Measurements from ENCODE around the gene PLXNA4. TPM values are rescaled to one million over a fixed set of nuclear protein-coding genes. Genes with fewer than 3 reads are reported as not detected.

PLXNA4 gene
- total and polyA plus RNA-seq, 9 of the 15 experiments (the other 6 are each of a cell fraction or from before 2014, with no cell fraction given) = under 0.01 to 0.09 TPM; not detected in 7

DNA sequence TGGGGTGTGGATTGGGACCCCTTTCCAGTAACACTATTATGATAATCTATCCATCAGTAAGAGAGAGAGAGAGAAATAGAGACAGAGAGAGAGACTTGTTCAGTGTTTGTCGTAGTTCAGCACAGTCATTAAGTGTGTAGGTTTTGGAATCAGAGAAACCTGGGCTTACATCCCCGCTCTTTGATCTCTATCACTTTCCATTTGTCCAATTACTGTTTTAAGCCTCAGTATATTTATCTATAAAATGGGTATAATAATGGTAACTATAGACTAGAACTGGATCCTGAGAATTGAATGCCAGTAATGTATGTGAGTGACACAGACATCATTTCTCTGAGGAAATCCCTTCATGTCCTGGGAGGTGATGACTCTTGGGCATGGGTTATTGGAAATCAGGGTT lies 460.5 kb downstream of the PLXNA4 start:
- BruUV-seq (replicated peaks) = no TSS peak
- intact Hi-C loops (cut with micrococcal nuclease) = no loop called here
- FAIRE-seq (no peak), DNase-seq (ENCODE audit: extremely low read depth in 1 of 4, low spot score in 3 of 4) (no peak), ATAC-seq (no peak)
- no peaks in the 10 kb centered on the region for H3K79me2 ChIP-seq (ENCODE audit: control insufficient read depth, insufficient read depth, low read length)
- TF ChIP-seq, protein P1, sequence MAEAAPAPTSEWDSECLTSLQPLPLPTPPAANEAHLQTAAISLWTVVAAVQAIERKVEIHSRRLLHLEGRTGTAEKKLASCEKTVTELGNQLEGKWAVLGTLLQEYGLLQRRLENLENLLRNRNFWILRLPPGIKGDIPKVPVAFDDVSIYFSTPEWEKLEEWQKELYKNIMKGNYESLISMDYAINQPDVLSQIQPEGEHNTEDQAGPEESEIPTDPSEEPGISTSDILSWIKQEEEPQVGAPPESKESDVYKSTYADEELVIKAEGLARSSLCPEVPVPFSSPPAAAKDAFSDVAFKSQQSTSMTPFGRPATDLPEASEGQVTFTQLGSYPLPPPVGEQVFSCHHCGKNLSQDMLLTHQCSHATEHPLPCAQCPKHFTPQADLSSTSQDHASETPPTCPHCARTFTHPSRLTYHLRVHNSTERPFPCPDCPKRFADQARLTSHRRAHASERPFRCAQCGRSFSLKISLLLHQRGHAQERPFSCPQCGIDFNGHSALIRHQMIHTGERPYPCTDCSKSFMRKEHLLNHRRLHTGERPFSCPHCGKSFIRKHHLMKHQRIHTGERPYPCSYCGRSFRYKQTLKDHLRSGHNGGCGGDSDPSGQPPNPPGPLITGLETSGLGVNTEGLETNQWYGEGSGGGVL (CRISPR knock-in tag; IDR thresholded peaks at IDR 0.05) = no peak
- TF ChIP-seq PPARD (CRISPR knock-in tag; IDR thresholded peaks at IDR 0.05) (no peak), RBM25 (IDR thresholded peaks at IDR 0.05; ENCODE audit: low read depth, low read length, severe bottlenecking) (peak; percentile 93), HDAC3 (IDR thresholded peaks at IDR 0.05; ENCODE audit: borderline replicate concordance, partially characterized antibody) (no peak)
- H2AFZ ChIP-seq (ENCODE audit: low read depth, low read length) = no peak overlapping the region
- no peaks in the 10 kb centered on the region for H3K36me3 ChIP-seq (ENCODE audit: control insufficient read depth, insufficient read depth, low read length)
- H4K20me1 ChIP-seq (replicated peaks; ENCODE audit: control insufficient read depth, insufficient read depth, low read length) = peaks cover 12% of the 10 kb centered on the region
- POLR2A ChIA-PET = no interaction called here
- WGBS (ENCODE audit: insufficient coverage, low coverage, missing lambda C conversion rate) = 3% methylated on average over 2 of the region's 2 CpGs
- no peaks in the 10 kb centered on the region for H3K4me1 ChIP-seq (replicated peaks in 1 of 2; ENCODE audit: control insufficient read depth in 2 of 2, insufficient read depth in 2 of 2, low read length in 2 of 2)
- no peak overlapping the region for H3K4me3 ChIP-seq
- CTCF ChIA-PET (ENCODE audit: low intra/inter-chr PET ratio) = no interaction called here
- no peak overlapping the region for H3K27ac ChIP-seq (ENCODE audit: extremely low read depth, low read depth, low read length)
- peaks cover 15 to 44% of the 10 kb centered on the region in 2 experiments for H3K27me3 ChIP-seq (ENCODE audit: control insufficient read depth in 2 of 2, insufficient read depth in 2 of 2, low read length in 2 of 2)
- no peaks in the 10 kb centered on the region for H3K9me3 ChIP-seq (replicated peaks; ENCODE audit: control insufficient read depth, insufficient read depth, low read depth, low read length)
- H3K9ac ChIP-seq (ENCODE audit: insufficient read depth in 1 of 2, low read depth in 2 of 2, low read length in 2 of 2) = no peak overlapping the region
- H3K4me2 ChIP-seq (ENCODE audit: insufficient read depth, low read length) = no peak overlapping the region
- in situ Hi-C loops (cut with MboI) = no loop called here
- no peaks in the 10 kb centered on the region for H3K9me1 ChIP-seq (ENCODE audit: control insufficient read depth, insufficient read depth, low read length)

DNA sequence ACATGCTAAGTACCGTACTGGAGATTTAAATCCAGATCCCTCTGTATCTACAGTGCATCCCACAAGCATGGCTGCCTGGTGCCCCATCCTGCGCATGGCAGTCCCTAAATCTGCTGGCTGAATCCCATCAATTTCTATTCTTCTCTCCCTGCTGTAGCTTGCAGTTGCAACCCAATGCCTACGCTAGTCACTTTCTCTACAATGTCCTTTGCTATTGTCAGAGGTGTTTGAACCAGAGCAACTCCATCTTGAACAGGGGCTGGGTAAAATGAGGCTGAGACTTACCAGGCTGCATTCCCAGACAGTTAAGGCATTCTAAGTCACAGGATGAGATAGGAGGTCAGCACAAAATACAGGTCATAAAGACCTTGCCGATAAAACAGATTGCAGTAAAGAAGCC lies 461.2 kb downstream of the PLXNA4 start:
- 5% methylated on average over 4 of the region's 4 CpGs for WGBS (ENCODE audit: insufficient coverage, low coverage, missing lambda C conversion rate)
- CTCF ChIA-PET (ENCODE audit: low intra/inter-chr PET ratio) = no interaction called here
- no peaks in the 10 kb centered on the region for H3K4me1 ChIP-seq (replicated peaks in 1 of 2; ENCODE audit: control insufficient read depth in 2 of 2, insufficient read depth in 2 of 2, low read length in 2 of 2)
- TF ChIP-seq ZFP30 (CRISPR knock-in tag; IDR thresholded peaks at IDR 0.05; ENCODE audit: borderline replicate concordance) (no peak), THRAP3 (IDR thresholded peaks at IDR 0.05; ENCODE audit: borderline replicate concordance) (no peak), FOXK2 (conservative IDR thresholded peaks at IDR 0.05 in 1 of 2, IDR thresholded peaks at IDR 0.05 in 1 of 2; ENCODE audit: low read depth in 2 of 2) (no peak), RBM14 (IDR thresholded peaks at IDR 0.05; ENCODE audit: borderline replicate concordance, insufficient read depth, low read depth, low read length) (no peak), RB1 (IDR thresholded peaks at IDR 0.05; ENCODE audit: low read depth) (no peak), ILF3 (IDR thresholded peaks at IDR 0.05; ENCODE audit: borderline replicate concordance) (no peak), KAT2B (IDR thresholded peaks at IDR 0.05; ENCODE audit: low read depth, low read length) (no peak), ATF7 (IDR thresholded peaks at IDR 0.05) (no peak)
- TF ChIP-seq, protein P2, sequence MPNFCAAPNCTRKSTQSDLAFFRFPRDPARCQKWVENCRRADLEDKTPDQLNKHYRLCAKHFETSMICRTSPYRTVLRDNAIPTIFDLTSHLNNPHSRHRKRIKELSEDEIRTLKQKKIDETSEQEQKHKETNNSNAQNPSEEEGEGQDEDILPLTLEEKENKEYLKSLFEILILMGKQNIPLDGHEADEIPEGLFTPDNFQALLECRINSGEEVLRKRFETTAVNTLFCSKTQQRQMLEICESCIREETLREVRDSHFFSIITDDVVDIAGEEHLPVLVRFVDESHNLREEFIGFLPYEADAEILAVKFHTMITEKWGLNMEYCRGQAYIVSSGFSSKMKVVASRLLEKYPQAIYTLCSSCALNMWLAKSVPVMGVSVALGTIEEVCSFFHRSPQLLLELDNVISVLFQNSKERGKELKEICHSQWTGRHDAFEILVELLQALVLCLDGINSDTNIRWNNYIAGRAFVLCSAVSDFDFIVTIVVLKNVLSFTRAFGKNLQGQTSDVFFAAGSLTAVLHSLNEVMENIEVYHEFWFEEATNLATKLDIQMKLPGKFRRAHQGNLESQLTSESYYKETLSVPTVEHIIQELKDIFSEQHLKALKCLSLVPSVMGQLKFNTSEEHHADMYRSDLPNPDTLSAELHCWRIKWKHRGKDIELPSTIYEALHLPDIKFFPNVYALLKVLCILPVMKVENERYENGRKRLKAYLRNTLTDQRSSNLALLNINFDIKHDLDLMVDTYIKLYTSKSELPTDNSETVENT (CRISPR knock-in tag; IDR thresholded peaks at IDR 0.05) = no peak

More for the DNA sequence above, 461.2 kb downstream of the PLXNA4 start:
- H3K9ac ChIP-seq (ENCODE audit: insufficient read depth in 1 of 2, low read depth in 2 of 2, low read length in 2 of 2) = no peak overlapping the region
- intact Hi-C loops (cut with micrococcal nuclease) (no loop called here), in situ Hi-C loops (cut with MboI) (no loop called here)
- FAIRE-seq = no peak
- no peak for ATAC-seq
- no TSS peak for BruUV-seq (replicated peaks)
- no peaks in the 10 kb centered on the region for H3K9me1 ChIP-seq (ENCODE audit: control insufficient read depth, insufficient read depth, low read length)
- H3K36me3 ChIP-seq (ENCODE audit: control insufficient read depth, insufficient read depth, low read length) = no peaks in the 10 kb centered on the region
- H2AFZ ChIP-seq (ENCODE audit: low read depth, low read length) = no peak overlapping the region
- H4K20me1 ChIP-seq (replicated peaks; ENCODE audit: control insufficient read depth, insufficient read depth, low read length) = peaks cover 12% of the 10 kb centered on the region
- no peak for DNase-seq (ENCODE audit: extremely low read depth in 1 of 4, low spot score in 3 of 4)
- no peaks in the 10 kb centered on the region for H3K9me3 ChIP-seq (replicated peaks; ENCODE audit: control insufficient read depth, insufficient read depth, low read depth, low read length)
- H3K79me2 ChIP-seq (ENCODE audit: control insufficient read depth, insufficient read depth, low read length) = no peaks in the 10 kb centered on the region
- H3K4me3 ChIP-seq = no peak overlapping the region
- POLR2A ChIA-PET = no interaction called here
- H3K27me3 ChIP-seq (ENCODE audit: control insufficient read depth in 2 of 2, insufficient read depth in 2 of 2, low read length in 2 of 2) = peaks cover 15 to 40% of the 10 kb centered on the region in 2 experiments
- H3K4me2 ChIP-seq (ENCODE audit: insufficient read depth, low read length) = no peak overlapping the region
- no peak overlapping the region for H3K27ac ChIP-seq (ENCODE audit: extremely low read depth, low read depth, low read length)
